Muscle layer of duodenum (tissue), 2 donors: ENCODE results near the gene EPAS1.

Experiments used
- H3K27ac ChIP-seq: one replicate; pipeline ENCODE4 v1.7.0; 2013; ENCODE audit warnings: mild to moderate bottlenecking, low read length
- H3K27me3 ChIP-seq: one replicate; pipeline ENCODE4 v1.7.0; 2013; ENCODE audit warnings: low read depth, mild to moderate bottlenecking, control low read depth, low read length
- H3K36me3 ChIP-seq, 2 donors: one replicate each; pipeline ENCODE4 v1.7.0; 2013; ENCODE audit warnings: low read length in 2 of 2, control low read depth in 1 of 2, mild to moderate bottlenecking in 1 of 2; ENCODE audit not compliant: insufficient read depth in 2 of 2, control insufficient read depth in 1 of 2
- H3K4me1 ChIP-seq, 2 donors: one replicate each; pipeline ENCODE4 v1.7.0; 2013; ENCODE audit warnings: low read length in 2 of 2, mild to moderate bottlenecking in 2 of 2, control low read depth in 1 of 2, moderate library complexity in 1 of 2; ENCODE audit not compliant: insufficient read depth in 2 of 2, control insufficient read depth in 1 of 2
- H3K4me3 ChIP-seq, 2 donors: one replicate each; pipeline ENCODE4 v1.7.0; 2013; ENCODE audit warnings: low read length in 2 of 2, low read depth in 1 of 2, mild to moderate bottlenecking in 1 of 2
- H3K9me3 ChIP-seq, 2 donors: one replicate each; pipeline ENCODE4 v1.7.0; 2013; ENCODE audit warnings: low read length in 2 of 2, control low read depth in 1 of 2, mild to moderate bottlenecking in 1 of 2; ENCODE audit not compliant: control insufficient read depth in 1 of 2
- donor health status: healthy.

EPAS1 gene

GRCh38 chr2:46361920-46362666, 64.9 kb downstream of the EPAS1 start:
- Histone ChIP-seq H3K36me3 (peaks cover 20 to 21% of the 10 kb centered on the region in 2 donors), H3K27ac (no peak overlapping the region), H3K4me1 (peaks cover 0 to 5% of the 10 kb centered on the region in 2 donors)

DNA sequence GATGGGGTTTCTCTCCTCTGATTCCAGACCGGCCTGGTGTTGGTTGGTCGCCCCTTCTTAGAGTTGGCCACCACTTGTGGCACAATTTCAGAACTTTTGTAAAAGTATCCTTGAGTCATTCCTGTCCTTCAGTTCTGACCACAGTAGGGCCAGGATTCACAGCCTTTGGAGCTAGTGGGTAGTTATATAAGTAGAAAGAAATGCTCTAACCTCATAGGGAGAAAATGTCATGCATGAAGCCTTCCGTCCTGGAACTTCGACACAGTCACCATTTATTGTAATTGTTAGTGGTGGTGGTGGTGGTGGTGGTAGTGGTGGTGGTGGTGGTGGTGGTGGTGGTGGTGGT, 65.4 kb downstream of the EPAS1 start:
- H3K27me3 ChIP-seq = no peaks in the 10 kb centered on the region
- H3K9me3 ChIP-seq = no peaks in the 10 kb centered on the region
- H3K4me3 ChIP-seq = no peak overlapping the region
- H3K36me3 ChIP-seq = peaks cover 15 to 21% of the 10 kb centered on the region in 2 donors
- no peak overlapping the region for H3K27ac ChIP-seq
- peaks cover 0 to 5% of the 10 kb centered on the region in 2 donors for H3K4me1 ChIP-seq

More at GRCh38 chr2:46361920-46362666, 64.9 kb downstream of the EPAS1 start:
- H3K9me3 ChIP-seq = no peaks in the 10 kb centered on the region
- H3K4me3 ChIP-seq = no peak overlapping the region
- no peaks in the 10 kb centered on the region for H3K27me3 ChIP-seq

DNA sequence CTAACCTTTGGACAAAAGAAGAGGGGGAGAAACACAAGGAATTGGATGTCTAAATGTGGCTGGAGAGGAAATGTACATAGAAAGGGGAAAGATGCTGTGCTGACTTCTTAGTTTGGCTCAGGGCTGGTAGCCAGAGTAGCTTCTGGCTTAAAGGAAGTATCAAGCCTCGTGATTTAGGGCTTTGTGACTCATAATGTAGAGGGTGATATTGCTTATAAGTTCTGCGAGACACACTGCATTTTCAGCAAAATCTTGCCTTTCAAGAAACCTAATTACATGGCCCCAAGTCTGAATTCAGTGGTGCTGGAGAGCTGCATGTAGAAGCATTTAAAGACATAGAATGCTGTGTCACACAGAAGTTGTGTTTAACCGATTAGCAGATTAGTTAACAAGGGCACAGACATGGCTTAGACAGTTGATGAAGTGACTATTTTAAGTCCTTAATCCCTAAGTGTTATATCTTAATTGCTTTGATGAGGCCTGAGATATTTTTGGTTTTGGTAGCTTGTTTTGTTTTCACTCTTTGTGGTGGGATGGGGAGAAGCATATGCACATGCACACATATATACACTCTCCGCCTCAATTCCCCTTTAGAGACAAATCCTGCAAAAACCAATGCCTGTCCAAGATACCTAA, 66.4 kb downstream of the EPAS1 start:
- H3K4me3 ChIP-seq = no peak overlapping the region
- no peak overlapping the region for H3K27ac ChIP-seq
- H3K4me1 ChIP-seq = peaks cover 0 to 5% of the 10 kb centered on the region in 2 donors

DNA sequence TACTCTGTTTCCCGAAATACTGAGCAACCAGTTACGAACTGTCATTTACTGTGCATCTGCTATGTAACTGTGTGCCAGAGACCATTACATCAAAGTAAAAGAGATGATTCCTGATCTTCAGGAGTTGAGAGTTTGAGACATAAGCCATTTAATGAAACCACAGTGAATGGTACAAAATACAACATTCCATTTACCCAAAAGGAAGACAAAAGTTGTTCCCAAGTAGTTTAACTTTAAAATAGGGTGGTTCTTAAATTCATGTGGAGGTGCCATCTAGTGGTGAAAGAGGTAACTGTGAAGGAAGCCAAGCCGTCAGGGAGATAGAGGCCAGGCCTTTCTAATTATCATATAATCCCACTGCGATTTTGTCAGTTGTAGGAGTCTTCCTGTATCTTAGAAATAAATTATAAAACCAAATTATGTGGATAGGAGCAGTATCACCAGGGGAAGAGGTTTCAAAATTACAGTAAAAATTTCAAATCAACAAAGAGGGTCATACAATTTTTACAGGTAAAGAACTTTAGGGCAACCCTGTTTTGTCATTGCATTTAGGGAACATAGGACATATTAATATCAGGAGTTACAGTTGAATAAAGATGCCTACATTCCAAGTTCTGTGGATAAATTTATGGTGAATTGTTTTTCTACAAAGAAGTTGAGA, 67.7 kb downstream of the EPAS1 start:
- no peak overlapping the region for H3K27ac ChIP-seq
- H3K4me1 ChIP-seq = peaks cover 0 to 5% of the 10 kb centered on the region in 2 donors
- no peak overlapping the region for H3K4me3 ChIP-seq
- H3K9me3 ChIP-seq = no peaks in the 10 kb centered on the region
- H3K36me3 ChIP-seq = peaks cover 19 to 25% of the 10 kb centered on the region in 2 donors
- H3K27me3 ChIP-seq = no peaks in the 10 kb centered on the region

More for the DNA sequence above, 66.4 kb downstream of the EPAS1 start:
- no peaks in the 10 kb centered on the region for H3K9me3 ChIP-seq
- H3K27me3 ChIP-seq = no peaks in the 10 kb centered on the region
- H3K36me3 ChIP-seq = peaks cover 14 to 21% of the 10 kb centered on the region in 2 donors

DNA sequence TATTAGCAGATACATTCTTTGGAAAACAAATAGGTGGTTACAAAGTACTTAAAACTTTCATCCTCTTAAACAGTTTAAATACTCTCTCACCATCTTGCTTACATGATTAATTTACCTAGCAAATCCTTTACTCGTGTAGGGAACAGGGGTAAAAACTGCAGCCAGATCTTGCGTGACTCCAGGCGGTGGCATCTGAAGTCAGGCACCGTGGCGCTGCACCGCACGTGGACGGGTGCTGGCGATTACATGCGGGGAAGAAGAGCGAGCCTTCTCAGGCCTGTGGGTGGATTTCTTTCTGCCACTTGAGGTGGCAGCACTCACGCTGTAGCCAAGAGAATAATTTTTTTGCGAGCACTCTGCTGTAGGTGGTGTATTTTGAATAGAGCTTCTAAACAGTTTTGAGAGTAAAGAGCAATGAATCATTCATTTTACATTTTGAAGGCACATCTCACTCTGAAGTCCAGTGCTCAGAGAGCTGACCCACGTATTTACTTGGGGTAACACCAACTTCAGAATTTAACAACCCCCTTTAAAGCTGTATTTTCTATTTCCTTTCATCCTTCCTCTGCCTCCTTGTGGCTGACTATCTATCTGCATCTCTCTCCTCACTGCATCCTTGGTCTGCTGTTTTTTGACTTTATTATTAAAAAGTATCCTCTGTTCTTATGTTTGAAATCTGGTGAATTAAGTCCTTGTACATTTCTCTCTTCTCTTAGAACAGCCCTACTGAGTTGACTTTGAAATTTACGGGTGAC, 68.9 kb downstream of the EPAS1 start:
- H3K36me3 ChIP-seq = peaks cover 21 to 29% of the 10 kb centered on the region in 2 donors

DNA sequence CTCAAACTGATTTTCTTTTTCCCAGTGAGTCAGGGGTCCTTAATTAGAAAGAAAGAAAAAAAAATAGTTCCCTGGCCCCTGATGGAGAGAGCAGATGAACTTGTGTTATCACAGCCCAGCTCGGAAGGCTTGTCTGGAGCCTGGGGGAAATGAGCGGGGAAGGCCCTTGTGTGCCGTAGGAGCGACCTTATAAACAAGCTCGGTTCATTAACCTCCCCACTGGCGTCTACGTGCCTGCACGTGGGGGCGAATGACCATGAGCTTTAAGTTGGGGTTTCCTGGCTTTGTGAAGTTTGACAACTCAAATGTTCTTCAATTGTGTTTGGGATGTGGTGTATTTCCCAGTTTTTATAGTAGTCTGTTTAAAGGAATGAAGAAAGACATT, 69.5 kb downstream of the EPAS1 start:
- Histone ChIP-seq H3K4me3 (no peak overlapping the region), H3K27ac (no peak overlapping the region), H3K36me3 (peaks cover 22 to 29% of the 10 kb centered on the region in 2 donors), H3K27me3 (no peaks in the 10 kb centered on the region), H3K4me1 (peaks cover 0 to 5% of the 10 kb centered on the region in 2 donors), H3K9me3 (no peaks in the 10 kb centered on the region)

More for the DNA sequence above, 68.9 kb downstream of the EPAS1 start:
- H3K27me3 ChIP-seq = no peaks in the 10 kb centered on the region
- peaks cover 0 to 5% of the 10 kb centered on the region in 2 donors for H3K4me1 ChIP-seq
- H3K27ac ChIP-seq = no peak overlapping the region
- no peak overlapping the region for H3K4me3 ChIP-seq
- no peaks in the 10 kb centered on the region for H3K9me3 ChIP-seq

GRCh38 chr2:46367286-46367685, 70.1 kb downstream of the EPAS1 start:
- Histone ChIP-seq H3K36me3 (peaks cover 26 to 28% of the 10 kb centered on the region in 2 donors), H3K27me3 (no peaks in the 10 kb centered on the region), H3K27ac (no peak overlapping the region), H3K9me3 (no peaks in the 10 kb centered on the region), H3K4me1 (peaks cover 0 to 5% of the 10 kb centered on the region in 2 donors), H3K4me3 (no peak overlapping the region)

DNA sequence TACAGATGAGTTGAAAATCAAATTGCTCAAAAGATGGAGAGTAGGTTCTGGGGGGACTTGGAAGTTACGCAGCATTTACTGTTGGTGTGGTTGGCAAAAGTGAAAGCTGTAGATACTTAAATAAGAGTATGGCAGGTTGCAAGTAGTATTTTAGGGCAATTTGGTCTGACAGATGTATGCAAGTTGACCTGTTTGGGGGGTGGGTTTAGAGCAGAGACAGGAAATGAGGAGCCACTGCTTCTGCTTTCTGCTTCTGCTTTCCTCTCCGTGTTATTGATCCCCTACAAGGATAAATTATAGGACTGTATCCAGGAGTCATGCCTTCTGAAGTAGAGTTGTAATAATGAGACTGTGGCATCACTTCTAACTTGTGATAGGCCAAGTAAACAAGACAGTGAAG, 71.2 kb downstream of the EPAS1 start:
- no peak overlapping the region for H3K4me3 ChIP-seq
- H3K36me3 ChIP-seq = peaks cover 29 to 35% of the 10 kb centered on the region in 2 donors
- H3K27ac ChIP-seq = no peak overlapping the region
- H3K4me1 ChIP-seq = peaks cover 0 to 5% of the 10 kb centered on the region in 2 donors
- H3K9me3 ChIP-seq = no peaks in the 10 kb centered on the region
- no peaks in the 10 kb centered on the region for H3K27me3 ChIP-seq

GRCh38 chr2:46369783-46370182, 72.6 kb downstream of the EPAS1 start:
- no peak overlapping the region for H3K27ac ChIP-seq
- H3K4me1 ChIP-seq = peaks cover 0 to 5% of the 10 kb centered on the region in 2 donors
- no peaks in the 10 kb centered on the region for H3K9me3 ChIP-seq
- H3K4me3 ChIP-seq = no peak overlapping the region
- H3K27me3 ChIP-seq = no peaks in the 10 kb centered on the region
- H3K36me3 ChIP-seq = peaks cover 29 to 46% of the 10 kb centered on the region in 2 donors

DNA sequence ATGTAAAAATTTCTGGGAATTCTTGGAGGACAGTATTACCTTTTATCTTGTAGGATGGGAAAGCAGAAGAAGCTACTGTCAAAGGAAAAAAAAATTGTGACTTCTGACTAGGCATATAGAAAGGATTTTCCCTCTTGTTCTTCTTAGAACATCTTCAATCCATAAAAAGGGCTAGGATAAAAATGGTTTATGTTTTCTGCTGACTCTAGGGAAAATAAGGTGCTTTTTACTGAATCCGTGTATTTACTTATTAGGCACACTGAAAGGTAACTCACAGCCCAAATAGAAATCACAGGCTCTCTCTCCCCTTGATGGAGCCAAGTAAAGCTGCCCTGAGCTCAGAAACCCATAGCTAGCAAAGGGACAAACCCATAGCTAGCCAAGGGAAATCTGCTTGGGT, 74.6 kb downstream of the EPAS1 start:
- no peak overlapping the region for H3K27ac ChIP-seq
- H3K27me3 ChIP-seq = no peaks in the 10 kb centered on the region
- H3K36me3 ChIP-seq = peaks cover 29 to 62% of the 10 kb centered on the region in 2 donors
- H3K9me3 ChIP-seq = no peaks in the 10 kb centered on the region
- no peak overlapping the region for H3K4me3 ChIP-seq
- H3K4me1 ChIP-seq = no peaks in the 10 kb centered on the region

DNA sequence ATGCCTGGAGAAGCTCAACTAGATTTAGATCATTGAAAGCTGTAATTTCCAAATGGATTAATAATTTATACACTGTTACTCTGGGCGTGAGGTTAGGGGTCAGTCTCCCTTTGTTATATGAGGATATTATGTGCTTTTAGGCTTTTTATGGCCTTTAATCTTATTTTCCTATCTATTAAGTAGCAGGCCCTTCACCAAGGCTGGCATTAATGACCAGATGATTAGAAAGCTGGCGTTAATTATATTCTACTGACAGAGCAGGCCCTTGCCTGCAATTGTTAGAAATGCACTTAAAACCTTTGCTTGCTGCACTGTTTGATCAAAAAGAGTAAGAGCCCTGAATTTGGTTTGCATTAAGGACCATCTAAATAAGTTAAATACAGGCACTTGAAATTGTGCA, 75.3 kb downstream of the EPAS1 start:
- Histone ChIP-seq H3K9me3 (no peaks in the 10 kb centered on the region), H3K36me3 (peaks cover 29 to 64% of the 10 kb centered on the region in 2 donors), H3K27me3 (no peaks in the 10 kb centered on the region), H3K27ac (no peak overlapping the region), H3K4me1 (no peaks in the 10 kb centered on the region), H3K4me3 (no peak overlapping the region)
